ENCODE data around the gene CAVIN2.

The CAVIN2 gene

DNA sequence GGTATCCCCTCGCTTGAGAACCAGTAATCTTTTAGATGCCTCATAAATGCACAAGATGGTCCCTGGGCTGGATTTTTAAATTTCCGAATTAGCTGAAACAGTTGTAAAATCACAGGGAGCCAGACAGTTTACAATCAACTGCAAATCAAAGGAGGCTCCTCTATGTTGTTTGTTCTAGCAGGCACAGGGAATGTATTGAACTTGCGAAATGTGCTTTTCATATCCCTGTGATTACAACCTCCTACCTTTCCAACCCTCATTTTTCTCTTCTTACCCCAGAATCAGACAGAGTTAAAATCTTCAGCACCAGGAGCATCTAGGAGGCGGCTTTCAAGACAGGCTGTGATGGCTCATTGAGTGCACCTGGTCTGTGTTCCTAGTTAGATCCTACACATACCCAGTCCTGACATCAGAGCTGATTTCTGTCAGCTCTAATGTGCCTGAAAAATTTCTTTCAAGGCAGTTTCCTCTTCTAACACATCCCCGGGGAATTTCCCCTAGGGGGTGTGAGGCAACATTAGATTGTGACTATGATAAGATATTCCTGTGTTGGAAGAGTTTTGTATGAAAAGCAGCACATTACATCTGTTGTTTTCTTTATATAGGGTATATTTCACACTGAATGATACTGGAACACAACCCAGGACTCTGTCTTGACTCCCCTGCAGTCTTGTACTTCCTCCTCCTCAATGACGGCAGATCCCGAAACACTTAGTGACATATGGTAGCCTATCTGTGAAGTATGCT lies 17.9 kb upstream of the CAVIN2 start:
- no peak for DNase-seq

DNA sequence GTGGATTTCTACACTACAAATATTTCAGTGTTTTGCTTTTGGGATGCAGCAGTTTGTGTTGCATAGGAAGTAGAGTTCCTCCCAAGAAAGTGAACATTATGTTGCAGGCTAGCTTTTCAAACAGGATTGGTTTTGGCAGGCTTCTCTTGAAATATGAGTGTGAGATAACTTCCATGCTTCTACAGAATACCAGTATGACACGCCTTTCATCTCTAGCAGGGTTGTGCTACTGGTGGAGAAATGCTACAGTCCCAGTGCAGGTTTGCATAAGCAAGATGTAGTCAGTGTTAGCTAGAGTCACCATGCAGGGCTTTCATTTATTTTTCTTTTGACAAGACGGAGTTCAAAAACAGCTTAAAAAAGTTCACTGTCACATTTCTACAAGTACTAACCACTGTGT lies 17.1 kb upstream of the CAVIN2 start:
- DNase-seq: no peak

DNA sequence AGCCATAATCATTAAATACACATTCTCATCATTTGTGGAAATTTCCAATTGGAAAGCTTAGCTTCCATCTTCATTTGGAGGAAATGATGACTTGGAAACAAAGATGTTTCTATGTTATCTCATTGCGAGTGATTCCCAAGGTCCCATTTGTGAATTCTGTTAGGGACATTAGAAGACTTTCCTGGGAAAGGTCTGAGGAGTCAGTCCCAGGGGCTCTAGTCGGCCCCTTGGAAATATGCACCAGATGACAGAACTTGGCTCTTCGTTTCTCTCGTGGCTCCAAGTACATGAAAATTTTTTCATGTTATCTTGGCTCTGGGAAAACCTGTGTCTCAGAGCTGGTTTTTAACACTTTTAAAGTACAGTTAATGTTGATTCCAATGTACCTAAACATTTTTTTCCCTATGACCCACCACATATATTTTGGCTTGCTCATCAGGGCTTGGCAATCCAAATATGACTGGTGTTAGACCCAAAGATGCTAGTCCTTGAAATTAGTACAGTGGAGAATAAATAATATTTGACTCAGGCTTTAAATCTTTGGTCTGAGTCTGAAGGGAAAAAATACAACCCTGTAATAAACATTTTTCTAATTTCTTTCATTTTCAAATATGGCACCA lies 15.4 kb upstream of the CAVIN2 start:
- no peak for DNase-seq

DNA sequence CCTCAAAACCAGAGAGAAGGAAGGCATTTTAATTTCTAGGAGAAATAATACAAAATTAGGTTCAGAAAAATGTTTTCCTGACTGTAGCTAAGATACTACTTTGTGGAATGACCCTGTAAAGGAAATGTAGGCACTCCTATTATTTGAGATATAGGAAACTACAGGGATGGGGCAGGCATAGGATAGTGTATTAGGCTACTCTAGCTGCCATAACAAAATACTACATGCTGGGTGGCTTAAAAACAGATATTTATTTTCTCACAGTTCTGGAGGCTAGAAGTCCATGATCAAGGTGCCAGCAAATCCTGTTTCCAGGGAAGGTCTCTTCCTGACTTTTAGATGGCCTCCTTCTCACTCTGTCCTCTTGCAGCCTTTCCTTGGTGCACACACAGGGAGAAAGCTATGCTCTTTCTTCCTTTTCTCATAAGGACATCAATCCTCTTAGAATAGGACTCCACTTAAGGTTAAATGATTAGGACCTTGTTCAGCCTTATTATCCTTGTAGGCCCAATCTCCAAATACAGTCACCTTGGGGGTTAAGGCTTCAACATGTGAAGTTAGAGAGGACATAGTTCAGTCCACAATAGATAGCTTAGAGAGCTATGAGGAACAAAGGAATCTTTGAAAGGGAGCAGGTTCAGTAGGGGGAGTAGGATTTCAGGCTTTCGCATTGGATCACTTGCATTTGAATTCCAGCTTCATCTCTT lies 14.0 kb upstream of the CAVIN2 start:
- no peak for DNase-seq

- DNase-seq: no peak
Observed at GRCh38 chr2:191859681-191860080, 12.8 kb upstream of the CAVIN2 start.

DNA sequence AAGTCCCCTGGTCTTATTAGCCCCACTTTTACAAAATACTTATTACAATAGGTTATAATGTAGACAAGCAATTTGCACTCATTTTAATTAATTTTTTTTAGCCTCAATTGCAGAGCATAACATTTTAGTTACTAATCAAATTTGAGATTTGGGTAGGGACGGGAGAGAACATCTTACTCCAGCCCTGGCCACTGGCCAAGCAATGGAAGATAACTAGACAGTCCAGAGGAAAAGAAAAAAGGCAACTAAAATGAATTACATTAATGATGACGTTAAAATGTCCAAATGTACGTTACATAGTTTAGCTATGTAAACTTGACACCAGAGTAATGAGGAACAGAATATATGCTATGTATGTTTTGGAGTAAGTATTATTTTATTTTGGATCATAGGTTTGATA lies 11.0 kb upstream of the CAVIN2 start:
- no peak for DNase-seq

- DNase-seq: no peak
Observed at GRCh38 chr2:191857259-191857805, 10.4 kb upstream of the CAVIN2 start.

DNA sequence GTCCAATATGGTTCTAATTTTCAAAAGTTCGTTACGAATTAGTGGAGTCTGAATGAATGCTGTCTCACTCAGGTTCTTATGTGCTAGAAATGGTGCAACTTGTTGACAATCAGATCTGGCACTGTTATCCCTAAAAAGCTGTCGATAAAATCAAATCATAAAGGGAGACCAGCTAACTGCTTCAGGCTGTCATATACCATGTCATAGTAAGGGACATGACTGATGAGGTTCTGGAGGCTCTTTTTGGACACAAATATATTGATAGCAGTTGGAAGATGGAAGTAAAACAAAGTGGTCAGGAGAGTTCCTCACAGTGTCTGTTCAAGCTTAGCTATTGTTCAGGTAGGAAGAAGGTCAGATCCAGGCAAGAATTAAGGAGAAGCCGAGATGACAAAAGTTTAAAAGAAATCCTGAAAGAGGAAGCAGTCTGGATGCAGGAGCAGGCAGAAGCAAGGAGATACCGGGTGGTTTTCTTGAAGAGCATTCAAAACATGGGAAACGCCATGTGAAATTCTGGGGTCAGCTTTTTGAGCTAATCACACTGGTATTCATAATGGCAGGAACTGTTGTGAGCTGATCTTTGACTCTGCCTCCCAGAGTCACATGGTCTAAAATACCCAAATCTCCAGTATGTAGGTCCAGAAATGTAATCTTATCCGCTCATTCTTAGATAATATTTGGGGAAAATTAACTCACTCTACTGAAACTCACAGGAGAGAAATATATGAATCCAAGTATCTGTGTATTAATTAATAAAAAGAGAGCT lies 9.4 kb upstream of the CAVIN2 start:
- no peak for DNase-seq

DNA sequence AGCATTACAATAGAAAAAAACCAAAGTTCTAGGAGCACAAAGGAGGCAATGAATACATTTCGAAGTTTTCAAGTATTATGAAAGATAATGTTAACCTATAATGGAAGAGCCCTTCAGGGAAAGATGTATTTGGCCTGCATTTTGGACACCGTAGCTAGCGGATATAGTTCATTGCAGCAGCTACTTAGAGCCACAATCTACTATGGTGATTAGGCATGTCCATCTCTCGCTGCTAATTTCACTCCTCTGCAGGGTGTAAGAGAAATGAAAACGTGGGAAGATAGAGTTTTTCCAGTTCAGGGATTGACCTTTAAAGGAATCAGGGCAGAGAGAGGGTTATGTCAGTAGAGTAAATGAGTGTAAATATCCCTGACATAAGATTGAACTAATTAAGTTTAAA lies 8.5 kb upstream of the CAVIN2 start:
- DNase-seq: no peak

DNA sequence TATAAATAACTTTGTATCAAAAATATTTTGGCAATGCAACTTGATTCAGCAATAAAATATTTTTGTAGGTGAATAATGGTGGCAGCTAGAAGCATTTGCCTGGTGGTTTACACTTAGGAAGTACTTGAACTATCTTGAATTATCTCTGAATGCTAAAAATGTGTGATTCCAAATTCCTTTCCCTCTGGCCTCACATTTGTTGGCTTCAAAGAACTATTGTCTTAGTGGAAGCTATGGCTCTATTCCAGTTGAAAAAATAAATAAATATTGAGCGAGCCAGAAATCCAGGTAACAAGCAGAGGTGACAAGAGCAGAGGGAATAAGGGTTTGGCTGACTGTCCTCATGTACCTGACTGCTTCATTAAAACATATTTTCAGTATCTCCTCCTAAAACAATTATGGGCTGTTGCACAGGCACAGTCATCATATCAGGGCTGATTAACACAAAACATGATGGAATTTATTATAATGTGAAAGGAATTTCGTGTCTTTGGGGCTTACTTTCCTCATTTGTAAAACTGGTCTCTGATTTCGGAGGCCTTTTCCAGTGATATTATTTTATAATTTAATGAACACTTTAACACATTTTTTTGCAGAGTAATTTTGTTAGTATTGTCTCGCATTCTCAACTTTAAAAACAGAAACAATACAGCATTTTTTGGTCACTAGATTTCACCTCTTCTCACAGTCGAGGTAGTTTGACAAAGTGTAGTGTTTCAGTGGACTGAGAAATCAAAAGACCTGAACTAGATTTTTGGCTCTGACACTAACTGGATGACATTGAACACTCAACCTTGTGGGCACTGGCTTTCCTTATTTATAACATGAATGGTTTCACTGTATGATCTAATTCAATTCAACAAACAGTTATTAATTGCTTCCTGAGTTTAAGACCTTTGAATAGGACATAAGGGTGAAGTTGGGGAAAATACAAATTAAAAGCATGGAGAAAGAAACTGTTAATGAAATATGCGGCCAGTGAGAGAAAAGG lies 7.8 kb upstream of the CAVIN2 start:
- DNase-seq: no peak

DNA sequence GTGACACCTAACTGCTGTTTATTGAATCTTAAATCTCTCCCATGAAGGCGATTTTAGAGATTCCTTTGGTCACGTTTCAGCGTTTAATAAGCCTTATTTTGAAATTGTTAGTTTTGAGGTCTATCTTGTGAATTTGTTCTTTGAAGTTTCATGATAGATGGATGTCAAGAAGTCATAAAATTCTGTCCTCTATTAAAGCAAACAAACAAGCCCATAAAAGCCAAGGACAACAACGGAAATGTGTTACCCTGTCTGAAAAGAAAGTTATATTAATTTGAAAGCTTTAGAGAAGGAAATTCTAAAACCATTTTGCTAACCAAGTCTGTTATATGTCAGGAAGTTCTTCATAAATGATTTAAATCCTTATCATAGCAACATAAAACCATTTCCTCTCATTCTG lies 7.0 kb upstream of the CAVIN2 start:
- DNase-seq: no peak

DNA sequence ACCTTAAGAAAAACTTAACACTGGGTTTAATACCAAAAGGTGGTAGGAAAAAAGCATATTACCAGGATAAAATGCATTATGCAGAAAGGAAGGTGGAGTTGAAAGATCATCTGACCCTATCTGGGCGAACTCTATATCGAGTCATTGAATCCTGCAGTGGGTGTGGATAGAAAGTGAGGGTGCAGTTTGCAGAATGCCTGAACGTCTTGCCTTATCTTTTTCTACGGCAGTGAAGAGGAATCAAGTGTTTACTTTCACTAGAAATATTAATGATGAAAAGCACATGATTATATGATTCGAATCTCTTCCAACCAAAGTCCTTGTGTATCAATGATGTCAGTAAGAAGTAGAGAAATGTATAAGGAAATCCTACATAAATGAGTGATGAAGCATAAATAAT lies 4.3 kb upstream of the CAVIN2 start:
- no peak for DNase-seq

GRCh38 chr2:191848771-191849767 lies 2.2 kb upstream of the CAVIN2 start:
- no peak for DNase-seq

- DNase-seq: no peak
Observed at GRCh38 chr2:191847764-191848163, 876 bp upstream of the CAVIN2 start.

- no peak for DNase-seq
Observed at GRCh38 chr2:191845876-191846514, 893 bp downstream of the CAVIN2 start.

- no peak for DNase-seq
Observed at GRCh38 chr2:191845248-191845715, 1.6 kb downstream of the CAVIN2 start.

GRCh38 chr2:191844706-191845105 lies 2.2 kb downstream of the CAVIN2 start:
- DNase-seq: no peak

DNA sequence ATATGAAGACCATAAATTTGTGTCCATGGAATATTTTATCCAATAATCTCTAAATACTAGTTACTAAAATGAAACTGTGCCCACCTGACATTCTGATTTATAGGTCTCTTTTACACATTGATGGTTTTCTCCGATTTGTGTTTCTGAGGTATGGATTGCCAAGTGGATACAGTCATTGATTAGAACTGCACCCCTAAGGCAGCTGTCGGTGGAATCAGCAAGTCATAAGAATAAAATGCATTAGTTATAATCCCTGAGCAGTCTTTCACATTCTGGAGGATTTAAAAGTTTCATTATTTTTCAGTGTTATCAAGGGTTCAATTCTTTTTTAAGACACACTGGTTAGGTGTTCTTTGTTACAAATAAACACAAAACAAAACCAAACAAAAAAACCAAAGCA lies 6.0 kb downstream of the CAVIN2 start:
- no peak for DNase-seq

DNA sequence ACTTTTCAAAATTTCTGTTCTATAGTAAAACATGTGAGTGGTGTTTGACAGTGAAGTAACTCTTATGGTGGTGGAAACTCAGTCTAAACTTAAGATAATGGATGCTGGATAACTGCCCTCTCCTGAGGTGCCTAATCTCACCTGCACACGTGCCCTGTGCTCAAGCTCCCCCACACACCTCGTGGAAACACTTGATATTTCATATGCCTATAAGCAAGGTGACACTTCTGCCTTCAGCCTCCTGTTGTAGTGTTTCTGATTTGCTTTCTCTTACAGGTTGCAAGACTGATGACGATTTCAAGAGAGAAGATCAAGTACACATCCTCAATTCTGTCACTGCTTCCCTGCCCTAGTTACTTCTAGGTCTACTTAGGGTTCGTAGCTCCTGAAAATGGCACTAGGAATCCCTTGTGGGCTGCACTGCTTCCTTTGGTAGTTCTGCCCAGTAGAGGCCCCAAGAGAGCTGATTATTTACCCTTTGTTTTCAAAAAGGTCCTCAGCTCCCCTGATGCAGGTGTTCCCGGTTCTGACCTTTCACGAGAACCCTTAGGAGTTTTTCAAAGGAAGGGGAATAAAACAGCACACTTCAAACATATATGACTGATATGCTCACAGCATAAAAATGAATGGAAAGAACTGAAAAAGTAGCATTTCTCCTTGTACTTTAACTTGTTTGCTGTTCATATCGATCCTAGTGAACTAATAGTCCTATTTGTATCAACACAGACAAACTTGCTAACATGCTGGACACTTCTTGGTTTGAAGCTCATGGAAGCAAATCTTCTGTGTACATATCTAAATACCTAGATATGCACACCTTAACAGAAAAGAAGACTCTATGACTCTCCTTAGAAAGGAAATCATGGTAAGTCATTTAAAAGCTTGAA lies 6.7 kb downstream of the CAVIN2 start:
- DNase-seq: no peak

Measured in activated CD4-positive, alpha-beta T cell treated with anti-CD3 and anti-CD28 coated beads, Interleukin-2, amount 50 U/mL, for 16 hours (primary cell).